NCI-H2029 treated with DMSO at 0.1 percent for 48 hours (cell line): ENCODE measurements around the gene CCDC12.

Source experiments
- DNase-seq: peaks from one replicate; lab custom pipeline; 2025; lab: John Stamatoyannopoulos, UW

The CCDC12 gene

GRCh38 chr3:46995901-46996562 is 19.5 kb upstream of the CCDC12 start:
- no peak for DNase-seq

DNA sequence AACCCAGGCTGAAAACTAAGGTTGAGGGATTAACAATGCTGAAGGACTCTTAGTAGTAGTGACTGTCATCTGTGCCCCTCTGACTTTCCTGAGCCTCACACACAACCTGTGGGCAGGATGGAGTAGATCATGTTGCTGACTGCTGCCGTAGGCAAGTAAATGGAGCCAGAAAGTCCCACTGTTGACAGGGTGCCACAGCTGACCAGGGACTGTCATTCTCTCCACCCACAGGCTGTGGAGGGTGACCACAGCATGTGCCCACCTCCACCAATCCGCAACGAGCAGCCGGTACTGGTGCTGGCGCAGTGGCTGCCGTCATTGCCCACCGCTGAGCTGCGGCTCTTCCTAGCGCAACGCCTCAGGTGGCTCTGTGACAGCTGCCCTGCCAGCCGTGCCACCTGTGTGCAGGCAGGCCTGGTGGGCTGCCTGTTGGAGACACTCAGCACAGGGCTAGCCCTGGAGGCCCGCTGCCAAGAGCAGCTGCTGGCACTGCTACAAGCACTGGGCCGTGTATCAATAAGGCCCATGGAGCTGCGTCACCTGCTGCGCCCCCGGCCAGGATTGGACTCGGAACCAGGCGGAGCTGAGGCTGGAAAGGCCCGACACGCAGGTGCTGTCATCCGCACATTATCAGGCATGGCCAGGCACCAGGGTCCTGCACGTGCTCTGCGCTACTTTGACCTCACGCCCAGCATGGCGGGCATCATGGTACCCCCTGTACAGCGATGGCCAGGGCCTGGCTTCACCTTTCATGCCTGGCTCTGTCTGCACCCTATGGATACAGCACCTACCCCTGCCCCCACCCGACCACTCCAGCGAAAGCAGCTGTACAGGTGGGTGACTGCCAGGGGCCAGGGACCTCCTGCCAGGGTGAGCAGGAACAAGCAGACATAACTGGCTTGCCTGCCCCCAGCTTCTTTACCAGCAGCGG is 18.5 kb upstream of the CCDC12 start:
- DNase-seq = no peak

DNA sequence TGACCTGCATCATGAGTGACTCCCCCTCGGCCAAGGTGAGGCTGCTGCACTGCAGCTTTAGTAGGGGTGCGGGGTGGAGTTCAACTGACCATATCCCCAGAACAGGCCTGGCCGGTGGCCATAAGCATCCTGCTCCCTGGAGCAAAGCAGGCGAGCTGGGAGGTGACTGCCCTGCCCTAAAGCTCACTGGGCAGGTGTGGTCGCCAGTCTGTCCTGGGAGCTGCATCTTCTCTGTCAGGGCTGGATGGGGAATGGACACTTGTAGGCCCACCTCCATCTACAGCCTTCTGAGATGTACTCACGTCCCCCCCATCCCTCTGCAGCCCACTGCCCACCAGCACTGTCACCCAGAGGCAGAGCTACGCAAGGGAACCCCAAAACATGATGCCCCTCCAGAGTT is 17.4 kb upstream of the CCDC12 start:
- no peak for DNase-seq

DNA sequence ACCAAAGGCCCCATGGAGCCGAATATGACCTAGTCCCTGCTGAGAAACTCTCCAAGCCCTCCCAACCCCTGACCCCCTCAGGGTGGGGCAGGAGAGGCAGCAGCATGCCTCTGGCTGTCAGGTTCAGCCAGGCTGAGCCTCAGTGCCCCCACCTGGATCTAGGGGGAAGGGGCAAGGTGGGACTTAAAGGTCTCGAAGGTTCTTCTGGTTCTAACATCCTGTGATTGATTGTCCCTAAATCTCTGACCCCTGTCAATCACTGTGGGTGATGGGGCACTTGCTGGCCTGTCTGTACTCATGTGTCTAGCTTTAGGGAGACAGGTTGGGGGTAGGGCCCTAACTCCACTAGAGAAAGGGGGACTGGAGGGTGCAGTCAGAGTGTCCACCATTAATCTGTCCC is 16.7 kb upstream of the CCDC12 start:
- no peak for DNase-seq

DNA sequence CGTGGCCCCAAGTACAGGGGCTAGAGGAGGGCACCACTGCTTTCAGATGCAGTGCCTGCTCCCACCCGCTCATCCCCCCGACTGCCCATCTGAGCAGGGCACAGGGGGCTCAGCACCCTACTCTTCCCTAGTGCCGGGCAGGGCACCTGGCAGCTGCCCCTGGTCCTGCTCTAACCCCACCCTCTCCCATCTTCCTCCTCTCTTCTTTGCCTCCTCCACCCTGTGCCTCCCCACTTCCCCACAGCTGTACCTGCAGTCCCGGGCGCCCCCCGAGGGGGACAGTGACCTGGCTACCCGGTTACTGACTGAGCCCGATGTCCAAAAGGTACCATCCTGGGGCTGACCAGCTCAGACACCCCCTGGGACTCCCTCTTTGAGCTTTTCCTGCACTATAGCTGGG is 15.7 kb upstream of the CCDC12 start:
- DNase-seq = no peak

GRCh38 chr3:46991406-46992165 is 15.0 kb upstream of the CCDC12 start:
- no peak for DNase-seq

- DNase-seq = no peak
Observed at GRCh38 chr3:46990573-46991374, 14.2 kb upstream of the CCDC12 start.

- DNase-seq = no peak
Observed at GRCh38 chr3:46989146-46989810, 12.7 kb upstream of the CCDC12 start.

DNA sequence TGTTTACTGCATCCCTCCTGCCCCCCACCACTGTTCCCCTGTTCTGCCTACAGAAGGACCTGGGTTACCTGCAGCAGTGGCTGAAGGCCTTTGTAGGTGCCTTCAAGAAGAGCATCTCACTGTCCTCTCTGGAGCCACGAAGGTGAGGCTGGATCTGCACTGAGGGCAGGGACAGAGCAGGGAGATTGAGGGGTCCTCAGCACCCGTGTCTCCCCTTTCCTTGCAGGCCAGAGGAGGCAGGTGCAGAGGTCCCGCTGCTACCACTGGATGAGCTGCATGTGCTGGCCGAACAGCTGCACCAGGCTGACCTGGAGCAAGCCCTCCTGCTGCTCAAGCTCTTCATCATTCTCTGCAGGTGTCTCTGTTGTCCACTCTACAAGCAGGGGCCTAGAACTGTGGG is 12.1 kb upstream of the CCDC12 start:
- DNase-seq = no peak

DNA sequence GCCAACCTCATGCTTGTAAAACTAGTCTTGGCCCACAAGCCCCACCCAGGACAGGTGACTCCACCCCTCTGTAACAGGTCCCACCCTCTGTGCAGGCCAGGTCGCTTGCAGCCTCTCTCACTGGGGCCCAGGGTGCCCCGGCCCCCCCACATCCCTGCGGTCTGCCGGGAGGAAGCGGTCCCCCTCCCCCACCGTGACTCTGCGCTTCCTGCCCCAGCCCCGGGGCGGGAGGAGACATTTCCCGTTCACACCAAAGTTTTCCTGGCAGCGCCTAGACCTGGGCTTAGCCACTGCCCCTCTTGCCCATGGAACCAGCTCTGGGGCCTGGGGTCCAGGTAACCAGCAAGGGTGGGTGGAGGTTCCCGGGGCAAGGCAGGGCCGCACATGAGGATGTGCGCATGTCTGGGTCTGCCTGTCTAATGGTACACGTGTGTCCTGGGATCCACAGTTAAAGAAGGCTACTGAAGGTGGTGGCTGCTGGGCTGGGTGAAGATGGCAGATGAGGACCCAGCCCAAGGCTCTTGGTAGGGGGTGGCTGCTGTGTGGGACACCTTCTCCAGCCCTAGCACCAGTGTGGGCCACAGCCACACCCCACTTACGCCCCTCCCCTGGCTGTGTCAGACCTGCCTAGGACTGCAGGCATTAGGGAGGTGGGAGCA is 11.3 kb upstream of the CCDC12 start:
- DNase-seq = no peak

DNA sequence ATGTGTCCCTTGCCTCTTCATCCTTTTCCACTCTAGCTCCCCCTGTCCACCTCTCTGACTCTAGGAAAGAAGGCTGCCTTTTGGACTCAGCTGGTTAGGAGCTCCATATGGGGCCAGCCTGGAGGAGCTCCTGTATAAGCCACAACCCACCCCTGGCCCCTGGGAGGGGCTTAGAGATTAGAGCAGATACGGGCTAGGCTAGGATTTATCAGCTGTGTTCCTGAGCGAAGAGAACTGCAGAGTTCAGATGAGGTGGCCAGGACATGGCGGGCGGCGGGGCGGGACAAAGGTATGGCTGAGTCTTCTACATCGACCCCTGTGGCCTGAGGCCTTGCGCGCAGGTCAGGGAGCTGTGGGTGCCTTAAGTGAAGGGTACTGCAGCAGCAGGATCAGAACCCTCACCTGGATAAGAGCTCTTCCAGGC is 10.8 kb upstream of the CCDC12 start:
- no peak for DNase-seq

- DNase-seq = no peak
Observed at GRCh38 chr3:46986782-46987310, 10.3 kb upstream of the CCDC12 start.

GRCh38 chr3:46986055-46986730 is 9.6 kb upstream of the CCDC12 start:
- DNase-seq = no peak

DNA sequence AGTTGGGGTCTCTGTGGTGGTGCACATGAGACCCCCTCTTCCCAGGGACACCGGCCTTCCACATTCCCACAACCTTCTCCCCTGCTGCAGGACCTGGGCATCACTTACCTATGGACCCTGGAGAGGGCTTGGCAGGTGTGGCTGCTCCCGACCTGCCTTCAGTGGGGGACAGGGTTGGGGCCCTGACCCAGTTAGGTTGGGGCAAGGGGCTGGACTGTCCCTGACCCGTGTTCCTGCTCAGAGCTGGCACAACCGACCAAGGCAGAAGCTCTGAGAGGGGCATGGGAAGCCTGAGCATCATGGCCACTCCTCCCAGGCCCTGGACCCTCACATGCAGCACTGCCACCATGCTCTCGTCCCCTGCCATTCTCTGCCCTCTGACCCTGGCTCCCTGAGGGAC is 9.0 kb upstream of the CCDC12 start:
- no peak for DNase-seq

GRCh38 chr3:46984591-46985459 is 8.3 kb upstream of the CCDC12 start:
- no peak for DNase-seq

- no peak for DNase-seq
Observed at GRCh38 chr3:46982546-46982945, 6.0 kb upstream of the CCDC12 start.

DNA sequence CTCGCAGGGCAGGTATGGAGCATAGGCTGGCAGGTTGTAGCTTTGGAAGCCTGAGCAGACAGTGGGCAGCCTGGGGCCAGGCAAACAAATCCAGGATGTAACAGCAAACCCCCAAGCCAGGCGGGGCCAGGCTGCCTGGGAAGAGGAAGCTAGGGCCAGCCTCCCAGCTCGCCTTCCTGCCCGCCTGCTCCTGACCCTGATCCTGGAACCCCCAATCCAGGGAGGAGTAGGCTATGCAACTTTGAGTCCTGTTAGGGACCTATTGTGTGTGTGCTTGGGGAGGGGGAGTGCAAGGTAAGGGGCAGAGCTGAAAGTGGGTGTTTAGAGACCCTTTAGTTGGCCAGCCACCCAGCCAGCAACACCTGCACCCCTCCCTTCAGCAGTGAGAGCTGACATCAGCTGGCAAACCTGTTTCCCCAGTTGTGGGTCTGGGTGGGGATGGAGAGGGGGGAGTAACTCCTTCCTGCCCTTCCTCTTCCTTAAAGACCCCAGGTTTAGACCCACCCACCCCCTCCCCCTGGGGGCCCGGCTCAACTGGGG is 5.5 kb upstream of the CCDC12 start:
- DNase-seq = no peak

GRCh38 chr3:46979958-46980497 is 3.5 kb upstream of the CCDC12 start:
- no peak for DNase-seq
